HG03558 (cell line): ENCODE results near the gene C1orf87.

Experiments
- ATAC-seq: cut with Tn5 transposase; IDR thresholded peaks from one replicate; pipeline ENCODE4 v1.9.1; 2021; ENCODE audit warnings: moderate number of reproducible peaks; ENCODE audit not compliant: unreplicated experiment; ENCODE audit errors: extremely low read depth

Gene C1orf87

DNA sequence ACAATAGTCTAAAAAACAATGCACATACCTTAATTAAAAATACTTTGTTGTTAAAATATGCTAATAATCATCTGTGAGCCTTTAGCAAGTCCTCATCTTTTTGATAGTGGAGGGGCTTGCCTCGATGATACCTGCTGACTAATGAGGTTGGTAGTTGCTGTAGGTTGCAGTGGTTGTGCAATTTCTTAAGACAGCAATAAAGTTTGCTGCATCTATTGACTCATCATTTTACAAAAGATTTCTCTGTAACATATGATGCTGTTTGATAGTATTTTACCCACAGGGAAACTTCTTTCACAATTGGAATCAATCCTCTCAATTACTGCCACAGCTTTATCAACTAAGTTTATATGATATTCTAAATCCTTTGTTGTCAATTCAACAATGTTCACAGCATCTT lies 7.6 kb downstream of the C1orf87 start:
- no peak for ATAC-seq

DNA sequence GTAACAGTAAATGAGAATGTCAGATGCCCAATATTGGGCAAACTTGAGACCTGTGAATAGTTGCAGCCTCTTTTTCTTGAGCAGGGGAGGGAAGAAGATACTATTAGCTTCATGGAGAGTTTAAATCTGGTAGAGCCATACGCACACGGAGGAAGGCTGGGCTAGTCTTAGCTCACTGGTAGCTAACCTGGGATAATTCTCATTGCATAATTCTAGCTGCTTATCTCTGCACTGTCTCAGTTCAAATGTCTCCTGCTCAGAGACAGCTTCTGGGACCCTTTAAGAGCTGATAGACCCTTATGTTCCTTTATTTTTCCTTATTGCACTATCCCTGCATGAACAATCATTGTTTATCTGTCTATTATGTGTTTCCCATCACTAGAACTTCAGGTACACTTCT lies 8.4 kb downstream of the C1orf87 start:
- no peak for ATAC-seq

DNA sequence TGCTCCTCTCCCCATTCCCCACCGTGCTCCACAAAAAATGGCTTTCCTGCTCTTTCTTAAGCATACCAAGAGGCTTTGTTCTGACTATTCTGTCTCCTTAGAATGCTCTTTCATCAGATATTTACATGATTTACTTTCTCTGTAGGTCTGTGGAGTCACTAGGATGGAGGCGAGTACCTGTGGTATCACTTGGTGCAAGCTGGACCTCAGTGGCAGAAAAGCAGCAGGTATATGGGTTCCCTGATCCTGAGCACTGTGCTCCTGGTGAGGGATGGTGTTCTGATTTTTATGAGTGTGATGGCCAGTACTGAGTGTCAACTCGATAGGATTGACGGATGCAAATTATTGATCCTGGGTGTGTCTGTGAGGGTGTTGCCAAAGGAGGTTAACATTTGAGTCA lies 10.0 kb downstream of the C1orf87 start:
- ATAC-seq = no peak

DNA sequence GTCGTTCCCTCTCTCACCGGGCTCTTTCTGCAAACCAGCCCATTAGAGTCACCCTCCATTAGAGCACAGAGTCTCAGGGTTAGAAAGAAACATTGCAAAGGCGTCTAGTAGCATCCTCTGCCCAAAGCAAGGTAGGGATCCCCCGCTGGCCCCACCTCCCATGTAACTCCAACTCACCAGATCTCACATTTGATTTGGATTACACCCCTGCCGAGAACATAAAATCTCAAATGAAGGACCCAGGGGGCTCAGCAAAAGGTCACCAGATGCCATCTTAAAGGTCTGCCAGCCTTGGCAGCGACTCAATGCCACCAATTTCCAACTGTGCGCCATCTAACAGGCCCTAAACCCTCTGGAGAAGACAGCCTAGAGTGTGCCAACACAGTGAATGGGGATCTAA lies 14.1 kb downstream of the C1orf87 start:
- no peak for ATAC-seq

DNA sequence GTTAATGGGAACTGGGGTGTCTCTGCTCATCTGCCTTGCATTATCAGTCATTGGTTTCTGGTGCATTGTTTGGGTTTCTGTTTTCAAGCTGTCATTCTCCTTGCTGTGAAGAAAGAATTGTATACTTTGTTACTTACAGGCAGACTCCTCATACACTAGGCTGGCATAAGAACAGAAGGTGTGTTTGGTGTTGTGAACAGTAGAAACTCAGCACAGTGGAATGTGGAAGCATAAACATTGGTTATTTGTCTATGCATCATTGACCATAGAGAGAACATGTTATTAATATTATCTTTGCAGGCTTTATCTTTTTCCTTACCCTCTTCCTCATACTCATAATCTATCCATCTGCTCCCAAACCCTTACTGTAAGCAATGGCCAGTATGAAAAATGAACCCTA lies 18.2 kb downstream of the C1orf87 start:
- ATAC-seq = no peak

DNA sequence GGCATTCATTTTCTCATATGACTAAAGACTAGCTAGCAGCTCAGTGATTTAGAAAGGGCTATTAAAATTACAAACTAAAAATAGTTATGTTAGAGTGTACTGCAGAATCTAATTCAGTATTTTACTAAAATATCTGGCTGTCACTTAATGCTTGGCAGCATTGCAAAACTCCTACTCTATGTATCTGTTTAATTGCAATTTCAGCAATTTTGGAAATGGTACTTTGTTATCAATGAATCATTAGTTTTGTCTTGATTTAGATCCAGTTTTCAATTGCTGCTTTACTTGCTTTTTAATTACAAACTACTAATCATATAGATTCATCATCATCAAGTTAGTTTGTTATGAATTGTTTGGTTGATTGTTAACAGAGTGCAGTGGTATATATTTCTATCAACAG lies 19.2 kb downstream of the C1orf87 start:
- no peak for ATAC-seq

DNA sequence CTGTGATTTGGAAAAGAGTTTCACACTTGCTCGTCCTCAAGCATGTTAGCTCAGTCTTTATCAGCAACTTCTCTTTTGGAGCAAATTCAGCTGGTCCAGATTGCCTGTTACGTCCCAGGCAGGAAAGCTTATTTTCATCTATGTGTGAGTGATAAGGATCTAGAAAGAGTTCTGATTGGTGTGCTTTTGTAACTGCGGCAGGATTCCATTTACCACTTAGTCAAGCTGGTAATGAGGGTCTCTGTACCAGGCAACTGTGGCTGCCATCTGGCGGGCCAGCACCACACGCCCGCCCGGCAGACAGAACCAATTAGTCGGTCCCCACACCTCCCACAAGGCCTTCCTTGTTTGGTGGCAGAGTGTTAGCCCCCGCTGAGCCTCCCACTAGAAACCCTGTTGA lies 21.0 kb downstream of the C1orf87 start:
- ATAC-seq = no peak

DNA sequence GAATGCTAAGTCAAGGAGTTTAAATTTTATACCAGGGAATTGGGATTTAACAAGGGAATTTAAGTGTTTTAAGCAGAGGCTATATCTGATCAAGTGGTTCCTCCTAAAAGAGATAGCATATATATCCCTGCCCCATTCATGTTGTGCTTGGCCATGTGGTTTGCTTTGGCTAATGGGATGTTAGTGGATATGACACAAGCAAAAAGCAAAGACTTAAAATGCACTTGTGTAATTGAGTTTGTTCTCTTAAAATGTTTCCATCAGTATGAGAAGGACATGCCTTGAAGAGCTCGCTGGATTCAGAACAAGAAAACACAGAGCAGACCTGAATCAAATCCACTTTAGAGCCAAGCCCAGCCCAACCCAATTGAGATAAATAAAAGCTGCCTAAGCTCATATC lies 22.4 kb downstream of the C1orf87 start:
- no peak for ATAC-seq

DNA sequence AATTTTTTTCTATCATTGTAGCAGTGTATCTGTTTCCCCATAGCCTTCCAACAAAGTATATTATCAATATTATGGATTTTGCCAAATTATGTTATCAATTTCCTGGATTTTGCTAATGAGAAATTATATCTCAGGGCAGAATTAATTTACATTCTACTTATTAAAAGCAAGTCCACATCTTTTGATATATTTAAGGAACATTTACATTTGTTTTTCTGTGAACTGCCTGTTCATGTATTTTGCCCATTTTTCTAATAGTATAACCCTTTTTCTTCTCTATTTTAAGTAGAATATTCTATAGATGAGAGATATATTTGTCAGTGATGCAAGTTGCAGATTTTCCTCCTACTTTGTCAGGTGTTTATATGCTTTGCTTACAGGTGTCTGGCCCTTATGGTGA lies 24.4 kb downstream of the C1orf87 start:
- no peak for ATAC-seq

DNA sequence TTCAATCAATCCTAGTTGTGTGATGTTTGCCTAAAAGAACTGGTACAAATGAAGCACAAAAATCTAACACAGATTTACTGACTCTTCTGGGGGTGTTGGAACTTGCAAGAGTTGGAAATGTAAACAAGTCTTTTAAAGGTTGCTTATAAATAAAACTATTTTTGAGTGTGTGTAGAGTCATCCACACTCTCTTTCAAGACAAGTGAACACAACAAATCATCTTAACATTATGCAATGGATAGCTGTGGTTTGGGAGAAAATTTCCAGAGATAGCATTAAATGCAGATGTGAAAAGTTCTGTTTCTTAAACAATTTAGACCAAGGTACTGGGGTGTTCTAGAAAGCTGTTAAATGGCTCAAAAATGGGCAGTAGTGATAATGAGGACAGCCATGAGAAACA lies 28.7 kb downstream of the C1orf87 start:
- ATAC-seq = no peak

DNA sequence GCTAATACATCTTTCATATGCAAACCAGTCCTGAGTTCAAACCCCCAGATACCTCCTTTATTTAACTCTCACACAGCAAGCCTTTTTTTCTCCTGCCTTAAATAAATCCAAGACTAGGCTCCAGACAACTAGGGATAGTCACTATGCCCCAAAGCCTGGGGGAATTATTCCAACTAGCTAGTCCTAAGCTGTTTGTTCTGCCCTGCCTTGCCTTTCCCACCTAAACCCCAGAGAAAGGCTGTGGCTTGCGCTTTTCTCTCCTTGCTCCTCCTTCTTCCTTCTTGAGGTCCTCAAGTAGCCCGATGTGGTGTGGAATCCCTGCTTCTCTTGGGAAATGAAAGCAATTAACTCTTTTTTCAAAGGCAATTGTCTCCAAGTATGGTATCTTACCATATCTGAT lies 31.8 kb downstream of the C1orf87 start:
- no peak for ATAC-seq

DNA sequence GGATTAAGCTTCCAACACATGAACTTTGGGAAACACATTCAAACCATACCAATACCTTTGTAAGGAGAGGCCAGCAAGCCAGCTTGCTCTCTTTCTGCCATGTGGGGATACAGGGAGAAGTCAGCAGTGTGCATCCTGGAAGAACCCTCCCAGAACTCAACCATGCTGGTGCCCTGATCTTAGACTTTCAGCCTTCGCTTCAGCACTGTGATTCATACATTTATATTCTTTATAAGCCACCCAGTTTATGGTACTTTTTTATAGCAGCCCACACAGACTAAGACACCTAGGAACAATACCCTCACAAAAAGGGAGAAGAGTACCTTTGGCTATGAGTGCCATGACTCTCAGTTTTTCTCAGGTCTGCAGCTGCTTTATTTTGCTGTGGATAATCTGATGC lies 35.9 kb downstream of the C1orf87 start:
- ATAC-seq = no peak

DNA sequence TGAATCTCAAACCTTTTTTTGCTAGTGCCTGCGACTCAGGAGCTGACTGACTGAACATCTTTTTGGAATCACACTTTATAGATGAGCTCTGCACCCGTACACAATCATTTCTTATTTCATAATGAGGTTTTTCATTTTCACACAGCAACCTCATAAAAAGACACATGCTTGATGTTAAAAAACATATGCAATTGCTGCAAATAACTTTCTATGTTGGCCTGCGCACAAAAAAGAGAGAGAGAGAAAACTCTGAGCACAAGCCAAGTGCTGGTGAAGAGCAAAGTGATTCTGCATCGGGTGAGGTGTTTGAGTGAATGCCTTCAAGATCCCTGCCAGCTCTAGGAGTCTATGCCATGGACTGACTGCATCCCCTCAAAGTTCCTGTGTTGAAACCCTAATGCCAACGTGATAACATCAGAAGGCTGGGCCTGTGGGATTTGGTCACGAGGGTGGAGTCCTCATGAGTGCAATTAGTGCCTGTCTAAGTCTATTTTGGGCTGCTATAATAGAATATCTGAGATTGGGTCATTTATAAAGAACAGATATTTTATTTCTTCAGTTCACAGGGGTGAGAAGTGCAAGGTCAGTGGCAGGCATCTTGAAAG lies 36.6 kb downstream of the C1orf87 start:
- no peak for ATAC-seq

DNA sequence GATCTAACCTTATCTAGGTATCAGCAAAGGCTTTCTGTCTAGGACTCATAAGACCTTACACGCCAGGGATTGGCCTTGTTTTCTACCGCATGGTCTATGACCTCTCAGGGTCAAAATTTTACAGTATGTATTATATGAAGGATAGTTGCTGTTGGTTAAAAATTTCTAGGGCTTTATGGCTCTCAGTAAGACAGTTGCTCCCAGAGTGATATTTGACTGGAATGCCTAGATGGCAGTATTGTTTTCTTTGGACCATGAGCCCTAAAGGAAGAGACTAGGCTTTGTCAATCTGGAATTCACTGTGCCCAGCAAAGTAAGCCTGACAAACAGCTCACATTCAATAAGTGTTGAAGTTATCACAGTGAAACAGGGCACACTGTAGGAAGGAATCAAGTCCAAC lies 37.6 kb downstream of the C1orf87 start:
- ATAC-seq = no peak

DNA sequence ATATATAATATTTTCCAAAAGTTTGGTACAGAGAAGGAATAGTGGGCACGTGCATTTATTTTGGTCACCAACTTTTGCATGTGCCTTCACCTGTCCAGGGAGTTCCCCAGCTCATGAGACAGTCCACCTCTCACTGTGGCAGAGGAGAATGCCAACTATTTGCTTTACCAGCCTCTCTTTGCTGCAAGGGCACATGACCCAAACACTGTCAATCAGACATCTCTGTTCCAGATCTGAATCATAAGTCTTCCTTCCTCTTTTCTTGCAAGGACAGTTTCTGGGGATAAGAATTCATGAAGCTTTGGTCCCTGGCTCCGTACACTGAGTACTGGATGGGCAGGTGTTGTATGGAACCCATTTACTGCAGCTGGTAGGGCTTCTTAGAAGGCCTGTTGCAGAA lies 38.6 kb downstream of the C1orf87 start:
- no peak for ATAC-seq

DNA sequence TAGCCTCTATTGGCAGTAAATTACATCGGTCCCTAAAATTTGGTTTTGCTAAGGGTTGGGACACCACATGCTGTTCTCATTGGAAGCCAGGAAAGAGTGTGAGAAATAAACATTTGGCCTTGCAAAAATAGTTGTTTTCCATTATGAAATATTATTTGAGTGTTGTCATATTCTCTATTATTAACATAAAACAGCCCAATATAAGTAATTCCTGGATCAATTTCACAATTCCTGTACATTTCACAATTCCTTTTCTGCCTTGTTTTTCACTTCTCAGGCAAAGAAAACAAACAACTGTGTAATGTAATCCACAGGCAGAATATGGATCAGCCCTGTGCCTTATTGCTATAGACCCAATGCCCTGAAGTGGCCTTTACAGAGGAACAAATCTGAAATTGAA lies 40.5 kb downstream of the C1orf87 start:
- ATAC-seq = no peak

DNA sequence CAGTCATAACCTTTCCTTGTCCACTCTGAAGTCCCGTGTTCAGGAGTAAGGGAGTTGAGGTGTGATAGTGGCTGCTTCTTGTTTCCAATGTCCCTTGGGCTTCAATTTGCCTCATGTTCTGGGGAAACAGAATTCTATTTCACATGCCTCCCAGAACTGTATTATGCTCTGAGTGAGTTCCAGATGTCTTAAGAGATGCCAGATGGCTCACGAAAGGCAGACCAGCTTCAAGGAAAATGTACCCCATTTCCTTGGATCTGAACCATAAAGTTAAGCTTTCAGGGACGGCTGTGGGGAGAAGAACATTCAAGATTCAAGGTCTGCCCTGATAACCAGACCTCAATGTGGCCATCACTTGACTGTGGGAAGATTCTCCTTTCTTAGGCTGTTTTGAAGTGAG lies 42.4 kb downstream of the C1orf87 start:
- no peak for ATAC-seq

DNA sequence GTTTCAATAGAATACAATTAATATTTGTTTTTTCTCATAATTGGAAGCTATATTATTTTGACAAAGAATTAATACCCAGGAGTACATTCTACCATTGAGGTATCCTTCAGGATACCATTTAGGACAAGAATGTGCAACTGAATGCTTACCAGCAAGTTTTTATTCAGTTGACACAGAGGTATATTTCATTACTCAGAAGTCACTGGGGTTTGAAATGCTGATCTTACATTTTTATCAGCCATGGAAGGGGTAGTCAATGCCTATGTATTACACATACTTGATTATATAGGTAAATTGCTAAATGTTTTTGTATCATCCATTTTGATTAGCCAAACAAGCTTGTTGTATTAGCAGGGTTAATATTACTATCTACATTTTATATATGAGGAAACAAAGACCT lies 48.0 kb downstream of the C1orf87 start:
- no peak for ATAC-seq

DNA sequence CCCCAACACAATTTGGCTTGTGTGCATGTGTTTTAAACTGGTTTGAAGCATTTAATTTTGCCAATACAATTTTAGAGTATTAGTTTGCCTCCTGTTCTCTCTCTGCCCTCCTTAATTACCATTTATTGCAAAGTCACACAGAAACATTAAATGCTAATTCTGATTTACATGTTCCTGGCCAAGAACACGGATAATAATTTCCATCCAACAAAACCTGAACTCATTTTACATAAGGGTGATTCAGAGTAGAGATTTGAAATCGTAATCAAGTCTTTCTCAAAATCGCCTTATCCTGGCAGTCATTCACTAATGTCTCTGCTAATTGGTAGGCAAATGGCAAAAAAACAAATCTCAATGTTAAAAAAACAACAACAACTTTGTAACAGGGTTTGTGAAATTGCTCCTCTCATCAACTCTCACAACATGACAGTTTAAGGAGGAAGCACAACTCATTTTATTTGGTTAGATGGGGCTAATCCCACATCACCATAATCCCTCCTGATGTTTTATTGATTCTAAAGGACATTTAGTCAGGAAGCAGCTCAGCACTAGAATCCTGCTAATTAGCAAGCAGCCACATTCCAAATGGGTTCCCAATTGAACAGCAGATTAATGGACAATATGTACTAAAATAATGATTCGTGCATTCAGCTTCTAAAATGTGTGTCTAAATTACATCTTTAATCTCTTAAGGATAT lies 55.9 kb downstream of the C1orf87 start:
- ATAC-seq = no peak

DNA sequence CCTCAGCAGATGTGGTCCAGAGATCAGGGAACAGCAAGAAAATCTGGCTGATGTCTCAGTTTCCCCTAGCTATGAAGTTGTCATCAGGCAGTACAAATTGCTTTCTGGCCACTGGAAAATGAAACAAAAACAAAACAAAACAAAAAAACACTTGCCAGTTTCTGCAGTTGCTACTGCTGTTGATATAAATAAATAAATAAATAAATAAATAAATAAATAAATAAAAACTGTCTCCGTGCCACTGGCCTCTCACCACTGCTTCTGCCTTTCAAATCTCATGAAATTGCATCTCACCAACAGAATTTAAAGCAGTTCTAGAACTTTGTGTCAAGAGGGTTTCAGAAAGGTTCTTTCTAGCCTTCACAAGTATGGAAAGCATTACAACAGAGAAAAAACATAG lies 62.9 kb downstream of the C1orf87 start:
- ATAC-seq = no peak

DNA sequence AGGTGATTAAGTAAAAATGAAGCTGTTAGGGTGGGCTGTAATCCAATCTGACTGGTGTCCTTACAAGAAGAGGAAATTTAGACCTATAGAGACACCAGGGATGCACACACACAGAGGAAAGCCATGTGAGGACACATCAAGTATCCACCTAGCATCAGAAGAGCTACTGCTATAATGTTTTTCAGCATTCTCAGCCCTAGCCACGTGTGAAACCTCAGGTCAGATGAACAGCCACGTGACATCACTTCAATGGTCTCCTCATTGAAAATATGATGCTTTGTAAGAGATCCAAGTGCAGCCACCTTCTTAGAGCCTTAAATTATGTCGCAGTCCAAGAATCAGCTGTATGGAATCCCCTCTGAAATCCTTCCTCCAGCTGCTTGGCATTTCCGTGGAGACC lies 65.1 kb downstream of the C1orf87 start:
- ATAC-seq = no peak

DNA sequence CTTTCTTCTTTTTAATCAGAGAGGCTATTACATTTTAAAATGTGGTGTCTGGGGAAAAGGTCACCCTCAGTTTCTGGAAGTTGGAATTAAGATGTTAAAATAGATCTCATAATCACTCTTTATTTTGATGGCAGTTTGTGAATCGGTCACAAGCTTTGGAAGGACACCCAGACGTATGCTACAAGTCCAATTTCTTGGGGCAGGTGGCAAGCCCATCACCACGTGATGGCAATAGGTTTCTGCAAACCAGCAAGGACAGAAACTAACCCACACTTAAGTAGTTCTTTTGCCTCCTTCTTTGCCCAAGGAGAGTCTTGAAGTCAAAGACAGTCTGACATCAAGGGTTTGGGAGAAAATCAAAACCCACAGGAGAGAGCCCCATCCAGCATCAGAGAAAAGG lies 72.9 kb downstream of the C1orf87 start:
- ATAC-seq = no peak
